ENCODE measurements around the gene HS3ST6.

GRCh38 chr16:1950047-1950446, 31.8 kb upstream of the HS3ST6 start:
- TF ChIP-seq CTCF (IDR thresholded peaks at IDR 0.05) (no peak), EZH2 (IDR thresholded peaks at IDR 0.05) (no peak), EZH2phosphoT487 (IDR thresholded peaks at IDR 0.05) (no peak)
